OCI-LY7 (cell line): ENCODE measurements around the gene GRIN3B. TPM values are rescaled to one million over a fixed set of nuclear protein-coding genes. Genes with fewer than 3 reads are reported as not detected.

ENCODE experiments used
- BruUV-seq: library from RNA; stranded (reverse); fragments of 400-500 nt; replicated peaks from 2 replicates; lab custom pipeline; 2021; lab: Mats Ljungman, UMichigan
- CTCF ChIA-PET: fragments of 300-600 bp; sonication (Branson Sonifier 250); formaldehyde crosslinking; loops from one replicate; lab custom pipeline; 2022; ENCODE audit warnings: antibody characterized with exemption; ENCODE audit not compliant: unreplicated experiment; lab: Charles Lee
- POLR2A ChIA-PET: fragments of 300-600 bp; sonication (Branson Sonifier 250); formaldehyde crosslinking; loops from one replicate; lab custom pipeline; 2022; ENCODE audit warnings: antibody characterized with exemption; lab: Charles Lee
- DNase-seq: peaks from one replicate; pipeline ENCODE4 v3.0.0-alpha.2; 2015; ENCODE audit warnings: low spot score
- H2AFZ ChIP-seq: fragments of 200-600 bp; sonication (generic), shearing (Covaris generic); 2 replicates; pipeline ENCODE4 v1.6.1; 2014; ENCODE audit warnings: mild to moderate bottlenecking, antibody characterized with exemption, low read length, moderate library complexity
- H3K27ac ChIP-seq: fragments of 200-600 bp; sonication (generic); 2 replicates; pipeline ENCODE4 v1.5.1; 2014; ENCODE audit warnings: mixed run types, low read depth, mild to moderate bottlenecking, moderate library complexity, low read length, inconsistent platforms; ENCODE audit not compliant: poor library complexity, severe bottlenecking
- H3K36me3 ChIP-seq: fragments of 200-600 bp; sonication (generic); 2 replicates; pipeline ENCODE4 v1.6.1; 2014; ENCODE audit warnings: mild to moderate bottlenecking, antibody characterized with exemption, low read length, moderate library complexity, mixed read lengths; ENCODE audit not compliant: insufficient read depth
- H3K4me1 ChIP-seq: fragments of 200-600 bp; sonication (generic); 2 replicates; pipeline ENCODE4 v1.5.1; 2014; ENCODE audit warnings: mild to moderate bottlenecking, low read length; ENCODE audit not compliant: insufficient read depth, poor library complexity, severe bottlenecking
- H3K4me2 ChIP-seq: fragments of 200-600 bp; sonication (generic); 2 replicates; pipeline ENCODE4 v1.6.1; 2014; ENCODE audit warnings: mild to moderate bottlenecking, low read length
- H3K4me3 ChIP-seq: fragments of 200-600 bp; sonication (generic); 2 replicates; pipeline ENCODE4 v1.5.1; 2014; ENCODE audit warnings: mild to moderate bottlenecking, low read depth, low read length; ENCODE audit not compliant: poor library complexity, severe bottlenecking
- H3K79me2 ChIP-seq: fragments of 200-600 bp; sonication (generic); 2 replicates; pipeline ENCODE4 v1.6.1; 2016; ENCODE audit warnings: low read depth, mild to moderate bottlenecking, low read length, moderate library complexity, mixed read lengths; ENCODE audit not compliant: insufficient read depth
- H3K9me2 ChIP-seq: fragments of 200-600 bp; sonication (generic); 2 replicates; pipeline ENCODE4 v1.6.1; 2016; ENCODE audit warnings: mild to moderate bottlenecking, low read length, mixed read lengths; ENCODE audit not compliant: insufficient read depth
- H3K9me3 ChIP-seq: fragments of 200-600 bp; sonication (generic); 2 replicates; pipeline ENCODE4 v1.6.1; 2014; ENCODE audit warnings: mild to moderate bottlenecking, mixed run types, low read length, mixed read lengths
- H4K20me1 ChIP-seq: fragments of 200-600 bp; sonication (generic); 2 replicates; pipeline ENCODE4 v1.6.1; 2014; ENCODE audit warnings: mild to moderate bottlenecking, antibody characterized with exemption, low read length, moderate library complexity, mixed read lengths; ENCODE audit not compliant: insufficient read depth
- CTCF ChIP-seq: fragments of 200-600 bp; sonication (generic); conservative IDR thresholded peaks from 2 replicates; pipeline ENCODE4 v1.5.1; 2014; ENCODE audit warnings: mild to moderate bottlenecking, antibody characterized with exemption, low read length, moderate library complexity, mixed read lengths
- EZH2phosphoT487 ChIP-seq: fragments of 200-600 bp; sonication (generic); IDR thresholded peaks from 2 replicates; pipeline ENCODE4 v1.6.1; 2018; ENCODE audit warnings: low read depth, borderline replicate concordance, mild to moderate bottlenecking, mixed run types, antibody characterized with exemption, low read length, moderate library complexity, mixed read lengths
- intact Hi-C: fragments of 100-400 bp; cut with micrococcal nuclease; formaldehyde crosslinking; loops from one replicate; pipeline ENCODE4 v1.10.0; 2022; ENCODE audit not compliant: unreplicated experiment
- total RNA-seq, 2 experiments: library from RNA; depleted of rRNA in 1 of 2; stranded (reverse); fragments of >200 nt in 1 of 2; shearing (Covaris generic) in 1 of 2; gene quantifications; 2 replicates each; pipeline ENCODE4 v1.2.3, GENCODE V29; 2014 to 2022

GRIN3B gene
- total RNA-seq, 2 experiments from 2014 or later: not detected

GRCh38 chr19:984165-984967 is 15.9 kb upstream of the GRIN3B start, which contains the start of gene WDR18:
TSS of gene WDR18 (plus strand) at chr19:984345. CDS start at chr19:984354, 9 bp downstream.
- Histone ChIP-seq H3K27ac (peak within 1 kb of the TSS; percentile 29), H4K20me1 (no peaks in the 10 kb centered on the region), H3K4me1 (peaks cover 24% of the 10 kb centered on the region), H2AFZ (peak within 1 kb of the TSS; percentile 67; the same call in 1 of the 2 replicates), H3K4me2 (peak within 1 kb of the TSS; percentile 83), H3K4me3 (peak within 1 kb of the TSS; percentile 92), H3K79me2 (peaks cover 9% of the 10 kb centered on the region; the same call in 1 of the 2 replicates), H3K9me3 (no peaks in the 10 kb centered on the region), H3K36me3 (peaks cover 23% of the 10 kb centered on the region; the same call in 1 of the 2 replicates), H3K9me2 (no peaks in the 10 kb centered on the region)
- TF ChIP-seq EZH2phosphoT487 (no peak), CTCF (no peak)
- ChIA-PET POLR2A (interaction anchor here (0.5 to 2.0 kb wide), 5 partner anchors 41 to 200 kb away, joined by 3 to 7 read pairs (median 3); no protein-coding TSS in a partner anchor), CTCF (interaction anchor here (0.7 to 1.1 kb wide), 3 partner anchors 13 to 85 kb away, joined by 3 to 5 read pairs (median 5); no protein-coding TSS in a partner anchor)
- BruUV-seq: no TSS peak
- intact Hi-C loops: loop anchor here (1.0 to 2.0 kb wide), 2 partner anchors 59 to 122 kb away; no protein-coding TSS in a partner anchor
- peak; percentile 93 for DNase-seq

GRCh38 chr19:986083-986482 is 14.1 kb upstream of the GRIN3B start:
- Histone ChIP-seq H3K27ac (no peak overlapping the region), H2AFZ (no peak overlapping the region), H3K4me3 (no peak overlapping the region), H3K36me3 (peaks cover 39% of the 10 kb centered on the region), H4K20me1 (no peaks in the 10 kb centered on the region), H3K4me1 (peaks cover 24% of the 10 kb centered on the region), H3K9me2 (no peaks in the 10 kb centered on the region), H3K79me2 (peaks cover 9% of the 10 kb centered on the region; the same call in 1 of the 2 replicates), H3K9me3 (no peaks in the 10 kb centered on the region), H3K4me2 (no peak overlapping the region)
- no TSS peak for BruUV-seq
- TF ChIP-seq EZH2phosphoT487 (no peak), CTCF (no peak)
- intact Hi-C loops: no loop called here
- DNase-seq: no peak
- CTCF ChIA-PET: no interaction called here
- POLR2A ChIA-PET: no interaction called here

- Histone ChIP-seq H3K27ac (no peak overlapping the region), H3K79me2 (peaks cover 9% of the 10 kb centered on the region; the same call in 1 of the 2 replicates), H3K9me2 (no peaks in the 10 kb centered on the region), H3K4me3 (no peak overlapping the region), H3K4me1 (peaks cover 21% of the 10 kb centered on the region), H2AFZ (no peak overlapping the region), H3K4me2 (no peak overlapping the region), H3K36me3 (peaks cover 55% of the 10 kb centered on the region), H4K20me1 (no peaks in the 10 kb centered on the region), H3K9me3 (no peaks in the 10 kb centered on the region)
- DNase-seq: no peak
- CTCF ChIA-PET: no interaction called here
- no TSS peak for BruUV-seq
- POLR2A ChIA-PET: no interaction called here
- intact Hi-C loops: no loop called here
- TF ChIP-seq EZH2phosphoT487 (no peak), CTCF (no peak)
Measured at GRCh38 chr19:988081-988480, 12.1 kb upstream of the GRIN3B start.
